H1 (cell line): ENCODE data around the gene HOXD4. TPM values are rescaled to one million over a fixed set of nuclear protein-coding genes. Genes with fewer than 3 reads are reported as not detected.

Experiments
- ATF3 ChIP-seq: IDR thresholded peaks from 2 replicates; pipeline ENCODE4 v1.6.1; 2011; ENCODE audit warnings: low read depth, mild to moderate bottlenecking, low read length; ENCODE audit not compliant: insufficient read depth
- CTBP2 ChIP-seq: IDR thresholded peaks from 2 replicates; pipeline ENCODE4 v1.7.0; 2011; ENCODE audit warnings: borderline replicate concordance, mild to moderate bottlenecking, moderate library complexity, mixed read lengths, low read length; ENCODE audit not compliant: insufficient read depth, insufficient read length
- RAD21 ChIP-seq, 2 experiments: IDR thresholded peaks in 1 of 2; conservative IDR thresholded peaks in 1 of 2; 2 replicates each; pipeline ENCODE4 v1.6.1; 2011; ENCODE audit warnings: low read depth in 2 of 2, low read length in 2 of 2, improper control_type of control experiment in 1 of 2, inconsistent platforms in 1 of 2, mild to moderate bottlenecking in 1 of 2, moderate library complexity in 1 of 2
- SRF ChIP-seq: IDR thresholded peaks from 2 replicates; pipeline ENCODE4 v1.6.1; 2011; ENCODE audit warnings: mild to moderate bottlenecking, low read depth, low read length, moderate library complexity
- USF2 ChIP-seq: IDR thresholded peaks from 2 replicates; pipeline ENCODE4 v1.6.1; 2011; ENCODE audit warnings: low read length, improper control_type of control experiment
- polyA plus RNA-seq, 7 experiments: library from polyadenylated mRNA; depleted of rRNA in 3 of 7; stranded (reverse) in 5 of 7; unstranded in 2 of 7; fragments of >200 nt in 5 of 7; fragments of 200-250 nt in 2 of 7; gene quantifications; 1 replicate in 5 of 7; 2 replicates in 1 of 7; 4 replicates in 1 of 7; pipeline versions ENCODE4 v1.2.1 to v1.2.3, GENCODE V29; 2011 to 2013; ENCODE audit warnings: missing spikeins in 2 of 7, mixed read lengths in 2 of 7
- total RNA-seq: library from RNA; stranded (reverse); fragmentation: NEBNext Ultra II Directional; extraction: Animal tissue kit (Norgen Biotek cat#: 25700); gene quantifications from 2 replicates; pipeline ENCODE4 v1.2.1, GENCODE V29; 2021

The HOXD4 gene
- total and polyA plus RNA-seq, 2 of the 8 experiments (the other 6 are each of a cell fraction or from before 2014, with no cell fraction given): not detected

GRCh38 chr2:176178038-176178756, 26.8 kb downstream of the HOXD4 start (continued):
- TF ChIP-seq CTBP2: peak; percentile 78
- no peak for TF ChIP-seq SRF
- TF ChIP-seq RAD21 (IDR thresholded peaks at IDR 0.05 in 1 of 2, conservative IDR thresholded peaks at IDR 0.05 in 1 of 2; ENCODE audit: low read depth in 2 of 2, low read length in 2 of 2): 0 out of 4 replicates have a peak, but pooled peaks of 1 of the 2 experiments have one; percentile 4
- TF ChIP-seq ATF3: 0 out of 2 replicates have a peak, but pooled peaks have one; percentile 22
- peak; percentile 73 for TF ChIP-seq USF2
